K562 (cell line): ENCODE measurements around the gene CD99L2. TPM values are rescaled to one million over a fixed set of nuclear protein-coding genes. Genes with fewer than 3 reads are reported as not detected.

Experiments used
- BCL6 ChIP-seq: fragments of 250-450 bp; sonication (Bioruptor Pico); IDR thresholded peaks from 2 replicates; pipeline ENCODE4 v1.4.0; 2020
- KLF6 ChIP-seq: fragments of 250-450 bp; sonication (Bioruptor Pico); IDR thresholded peaks from 2 replicates; pipeline ENCODE4 v1.4.0; 2020; ENCODE audit warnings: mild to moderate bottlenecking, moderate library complexity, borderline replicate concordance
- RFX7 ChIP-seq: fragments of 250-450 bp; sonication (Bioruptor Pico); IDR thresholded peaks from 2 replicates; pipeline ENCODE4 v1.5.1; 2021; ENCODE audit warnings: mild to moderate bottlenecking
- ZKSCAN3 ChIP-seq: fragments of 250-450 bp; sonication (Bioruptor Pico); IDR thresholded peaks from 2 replicates; pipeline ENCODE4 v1.4.0; 2020
- polyA plus RNA-seq, 8 experiments: library from polyadenylated mRNA; depleted of rRNA in 4 of 8; stranded (reverse) in 5 of 8; unstranded in 3 of 8; fragments of >200 nt; fragmentation: Nextera tagmentation in 2 of 8; fragmentation: Illumina TruSeq in 1 of 8; extraction: Ambion mirVana in 2 of 8; extraction: Trizol in 1 of 8; gene quantifications; 2 replicates each; pipeline versions ENCODE4 v1.2.1 to v1.2.3, GENCODE V29; 2011 to 2014; ENCODE audit warnings: inconsistent platforms in 1 of 8, missing spikeins in 1 of 8
- total RNA-seq, 7 experiments: library from RNA; depleted of rRNA in 6 of 7; stranded (reverse); fragments of >200 nt in 6 of 7; fragmentation: Illumina TruSeq in 2 of 7; extraction: Trizol in 2 of 7; gene quantifications; 2 replicates each; pipeline versions ENCODE4 v1.2.1 to v1.2.3, GENCODE V29; 2011 to 2021; ENCODE audit warnings: low replicate concordance in 1 of 7
- TF ChIP-seq, protein P1 (sequence below), 2 experiments: fragments of 450-650 bp in 1 of 2; sonication (generic) in 1 of 2; formaldehyde crosslinking in 1 of 2; IDR thresholded peaks; 2 replicates each; pipeline versions ENCODE4 v1.7.1 to v1.9.0; 2016 to 2022; ENCODE audit warnings: inconsistent platforms in 1 of 2, mild to moderate bottlenecking in 1 of 2, missing genetic modification reagents in 1 of 2
- TF ChIP-seq, protein P2 (sequence below): sonication (generic); formaldehyde crosslinking; IDR thresholded peaks from 2 replicates; pipeline ENCODE4 v1.8.0; 2022; ENCODE audit warnings: mild to moderate bottlenecking, missing genetic modification reagents

CD99L2 gene
- total and polyA plus RNA-seq, 9 of the 15 experiments (the other 6 are each of a cell fraction or from before 2014, with no cell fraction given) = 0.76 to 19.0 (median 11.9) TPM

GRCh38 chrX:150761819-150762216 is 136.7 kb downstream of the CD99L2 start (continued):
- TF ChIP-seq, protein P1, sequence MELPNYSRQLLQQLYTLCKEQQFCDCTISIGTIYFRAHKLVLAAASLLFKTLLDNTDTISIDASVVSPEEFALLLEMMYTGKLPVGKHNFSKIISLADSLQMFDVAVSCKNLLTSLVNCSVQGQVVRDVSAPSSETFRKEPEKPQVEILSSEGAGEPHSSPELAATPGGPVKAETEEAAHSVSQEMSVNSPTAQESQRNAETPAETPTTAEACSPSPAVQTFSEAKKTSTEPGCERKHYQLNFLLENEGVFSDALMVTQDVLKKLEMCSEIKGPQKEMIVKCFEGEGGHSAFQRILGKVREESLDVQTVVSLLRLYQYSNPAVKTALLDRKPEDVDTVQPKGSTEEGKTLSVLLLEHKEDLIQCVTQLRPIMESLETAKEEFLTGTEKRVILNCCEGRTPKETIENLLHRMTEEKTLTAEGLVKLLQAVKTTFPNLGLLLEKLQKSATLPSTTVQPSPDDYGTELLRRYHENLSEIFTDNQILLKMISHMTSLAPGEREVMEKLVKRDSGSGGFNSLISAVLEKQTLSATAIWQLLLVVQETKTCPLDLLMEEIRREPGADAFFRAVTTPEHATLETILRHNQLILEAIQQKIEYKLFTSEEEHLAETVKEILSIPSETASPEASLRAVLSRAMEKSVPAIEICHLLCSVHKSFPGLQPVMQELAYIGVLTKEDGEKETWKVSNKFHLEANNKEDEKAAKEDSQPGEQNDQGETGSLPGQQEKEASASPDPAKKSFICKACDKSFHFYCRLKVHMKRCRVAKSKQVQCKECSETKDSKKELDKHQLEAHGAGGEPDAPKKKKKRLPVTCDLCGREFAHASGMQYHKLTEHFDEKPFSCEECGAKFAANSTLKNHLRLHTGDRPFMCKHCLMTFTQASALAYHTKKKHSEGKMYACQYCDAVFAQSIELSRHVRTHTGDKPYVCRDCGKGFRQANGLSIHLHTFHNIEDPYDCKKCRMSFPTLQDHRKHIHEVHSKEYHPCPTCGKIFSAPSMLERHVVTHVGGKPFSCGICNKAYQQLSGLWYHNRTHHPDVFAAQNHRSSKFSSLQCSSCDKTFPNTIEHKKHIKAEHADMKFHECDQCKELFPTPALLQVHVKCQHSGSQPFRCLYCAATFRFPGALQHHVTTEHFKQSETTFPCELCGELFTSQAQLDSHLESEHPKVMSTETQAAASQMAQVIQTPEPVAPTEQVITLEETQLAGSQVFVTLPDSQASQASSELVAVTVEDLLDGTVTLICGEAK (IDR thresholded peaks at IDR 0.05) = no peak
- TF ChIP-seq, protein P1 (CRISPR knock-in tag; IDR thresholded peaks at IDR 0.05) = no peak
- no peak for TF ChIP-seq RFX7
- TF ChIP-seq, protein P2, sequence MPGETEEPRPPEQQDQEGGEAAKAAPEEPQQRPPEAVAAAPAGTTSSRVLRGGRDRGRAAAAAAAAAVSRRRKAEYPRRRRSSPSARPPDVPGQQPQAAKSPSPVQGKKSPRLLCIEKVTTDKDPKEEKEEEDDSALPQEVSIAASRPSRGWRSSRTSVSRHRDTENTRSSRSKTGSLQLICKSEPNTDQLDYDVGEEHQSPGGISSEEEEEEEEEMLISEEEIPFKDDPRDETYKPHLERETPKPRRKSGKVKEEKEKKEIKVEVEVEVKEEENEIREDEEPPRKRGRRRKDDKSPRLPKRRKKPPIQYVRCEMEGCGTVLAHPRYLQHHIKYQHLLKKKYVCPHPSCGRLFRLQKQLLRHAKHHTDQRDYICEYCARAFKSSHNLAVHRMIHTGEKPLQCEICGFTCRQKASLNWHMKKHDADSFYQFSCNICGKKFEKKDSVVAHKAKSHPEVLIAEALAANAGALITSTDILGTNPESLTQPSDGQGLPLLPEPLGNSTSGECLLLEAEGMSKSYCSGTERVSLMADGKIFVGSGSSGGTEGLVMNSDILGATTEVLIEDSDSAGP (CRISPR knock-in tag) = no peak
- TF ChIP-seq KLF6 (CRISPR knock-in tag) = no peak
- TF ChIP-seq ZKSCAN3 (CRISPR knock-in tag) = no peak
- TF ChIP-seq BCL6 = no peak
